DMS114 treated with DMSO at 0.1 percent for 48 hours (cell line): Measurements from ENCODE around the gene ARID3C.

ENCODE experiments used
- DNase-seq: peaks from one replicate; lab custom pipeline; 2025; ENCODE audit not compliant: unreplicated experiment; lab: John Stamatoyannopoulos, UW

The ARID3C gene

GRCh38 chr9:34630402-34631154 lies 1.7 kb upstream of the ARID3C start:
- DNase-seq, result no peak

GRCh38 chr9:34629491-34629808 lies 584 bp upstream of the ARID3C start:
- no peak for DNase-seq

- DNase-seq, result no peak
These were observed 880 bp downstream of the ARID3C start for GRCh38 chr9:34627716-34628655.

- no peak for DNase-seq
These were observed 3.7 kb downstream of the ARID3C start for GRCh38 chr9:34625186-34625486.

GRCh38 chr9:34624475-34625185 lies 4.2 kb downstream of the ARID3C start:
- DNase-seq, result no peak

GRCh38 chr9:34623374-34624235 lies 5.3 kb downstream of the ARID3C start:
- no peak for DNase-seq

- peak; percentile 90 for DNase-seq
These were observed 8.5 kb downstream of the ARID3C start, which contains the start of gene DCTN3 for GRCh38 chr9:34620061-34620994. TSS of gene DCTN3 (minus strand) at chr9:34620495. CDS start at chr9:34620464, 31 bp downstream.

- no peak for DNase-seq
These were observed 13.7 kb downstream of the ARID3C start for GRCh38 chr9:34615132-34615531.

- peak; percentile 63 for DNase-seq
These were observed 16.0 kb downstream of the ARID3C start for GRCh38 chr9:34612788-34613390.

GRCh38 chr9:34611811-34612787 lies 16.8 kb downstream of the ARID3C start, which contains the start of gene RPP25L:
TSS of gene RPP25L (minus strand) at chr9:34612097. CDS start at chr9:34611296, 801 bp downstream.
- DNase-seq, result peak; percentile 32

- DNase-seq, result no peak
These were observed 17.5 kb downstream of the ARID3C start for GRCh38 chr9:34611251-34611810.

GRCh38 chr9:34610434-34611206 lies 18.2 kb downstream of the ARID3C start:
- DNase-seq, result no peak

- no peak for DNase-seq
These were observed 21.5 kb downstream of the ARID3C start for GRCh38 chr9:34607331-34607730.

- DNase-seq, result no peak
These were observed 22.0 kb downstream of the ARID3C start for GRCh38 chr9:34606905-34607304.

- no peak for DNase-seq
These were observed 22.7 kb downstream of the ARID3C start for GRCh38 chr9:34606190-34606589.

GRCh38 chr9:34603610-34604231 lies 25.1 kb downstream of the ARID3C start:
- DNase-seq, result peak; percentile 43
